ENCODE data around the gene ETS2. TPM values are rescaled to one million over a fixed set of nuclear protein-coding genes. Genes with fewer than 3 reads are reported as not detected.

ETS2 gene
- total RNA-seq, 1 donor from 2014 or later = 93.5 TPM

GRCh38 chr21:38777531-38777930 is 28.2 kb upstream of the ETS2 start:
- no peak for DNase-seq (ENCODE audit: low spot score)

GRCh38 chr21:38780879-38781278 is 24.9 kb upstream of the ETS2 start:
- DNase-seq (ENCODE audit: low spot score) = no peak

DNA sequence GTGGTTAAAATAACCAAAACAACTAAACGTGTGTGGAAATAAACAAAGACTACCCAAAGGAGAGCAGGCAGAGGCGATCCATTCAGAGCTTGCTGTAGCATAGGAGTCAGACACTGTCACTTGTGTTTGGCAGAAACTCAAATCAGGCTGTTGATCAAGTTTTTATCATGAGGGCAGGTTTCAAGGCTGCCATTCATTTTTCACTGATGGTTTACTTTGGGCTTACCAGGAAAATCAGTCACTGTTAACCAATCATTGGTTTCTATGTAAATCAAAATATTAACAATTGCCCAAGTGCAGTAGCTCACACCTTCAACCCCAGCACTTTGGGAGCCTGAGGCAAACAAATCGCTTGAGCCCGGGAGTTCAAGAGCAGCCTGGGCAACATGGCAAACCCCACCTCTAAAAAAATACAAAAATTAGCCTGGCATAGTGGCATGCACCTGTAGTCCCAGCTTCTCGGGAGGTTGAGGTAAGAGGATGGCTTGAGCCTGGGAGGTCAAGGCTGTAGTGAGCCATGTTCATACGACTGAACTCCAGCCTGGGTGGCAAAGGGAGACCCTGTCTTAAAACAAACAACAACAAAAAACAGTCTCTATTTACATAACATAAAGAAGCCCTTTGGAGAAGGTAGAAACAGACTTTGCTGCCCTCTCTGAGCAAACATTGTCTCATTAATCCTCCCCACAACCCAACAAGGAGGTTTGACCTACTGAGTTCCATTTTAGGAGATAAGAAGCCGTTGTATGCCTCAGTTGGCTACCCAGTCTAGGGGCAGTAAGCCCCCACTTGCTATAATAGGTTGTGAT is 21.1 kb upstream of the ETS2 start:
- DNase-seq (ENCODE audit: low spot score) = no peak

- no peak for DNase-seq (ENCODE audit: low spot score)
Observed at GRCh38 chr21:38785483-38785882, 20.2 kb upstream of the ETS2 start.

GRCh38 chr21:38787016-38787415 is 18.7 kb upstream of the ETS2 start:
- no peak for DNase-seq (ENCODE audit: low spot score)

- DNase-seq (ENCODE audit: low spot score) = peak; percentile 86
Observed at GRCh38 chr21:38787461-38788274, 18.1 kb upstream of the ETS2 start.

- no peak for DNase-seq (ENCODE audit: low spot score)
Observed at GRCh38 chr21:38788275-38788905, 17.3 kb upstream of the ETS2 start.

GRCh38 chr21:38789275-38789674 is 16.5 kb upstream of the ETS2 start:
- DNase-seq (ENCODE audit: low spot score) = no peak

DNA sequence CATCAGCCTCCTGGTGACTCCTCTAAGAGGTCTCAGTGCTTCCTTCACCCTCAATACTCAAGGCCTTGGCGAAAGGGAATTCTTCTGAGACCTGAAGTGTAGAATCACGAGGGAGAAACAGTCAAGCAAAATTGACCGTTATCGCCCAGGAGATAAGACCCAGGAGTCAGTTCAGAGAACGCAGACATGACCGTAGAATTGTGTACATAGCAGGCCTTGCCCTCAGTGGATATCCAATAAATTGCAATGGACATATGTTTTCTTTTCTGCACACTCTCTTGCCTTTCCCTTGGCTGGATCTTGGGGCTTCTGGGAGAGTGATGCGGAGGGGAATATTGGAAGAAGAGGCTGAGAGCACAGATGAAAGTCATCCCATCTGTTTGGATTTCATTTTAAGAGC is 15.7 kb upstream of the ETS2 start:
- no peak for DNase-seq (ENCODE audit: low spot score)

GRCh38 chr21:38790961-38791360 is 14.8 kb upstream of the ETS2 start:
- DNase-seq (ENCODE audit: low spot score) = no peak

DNA sequence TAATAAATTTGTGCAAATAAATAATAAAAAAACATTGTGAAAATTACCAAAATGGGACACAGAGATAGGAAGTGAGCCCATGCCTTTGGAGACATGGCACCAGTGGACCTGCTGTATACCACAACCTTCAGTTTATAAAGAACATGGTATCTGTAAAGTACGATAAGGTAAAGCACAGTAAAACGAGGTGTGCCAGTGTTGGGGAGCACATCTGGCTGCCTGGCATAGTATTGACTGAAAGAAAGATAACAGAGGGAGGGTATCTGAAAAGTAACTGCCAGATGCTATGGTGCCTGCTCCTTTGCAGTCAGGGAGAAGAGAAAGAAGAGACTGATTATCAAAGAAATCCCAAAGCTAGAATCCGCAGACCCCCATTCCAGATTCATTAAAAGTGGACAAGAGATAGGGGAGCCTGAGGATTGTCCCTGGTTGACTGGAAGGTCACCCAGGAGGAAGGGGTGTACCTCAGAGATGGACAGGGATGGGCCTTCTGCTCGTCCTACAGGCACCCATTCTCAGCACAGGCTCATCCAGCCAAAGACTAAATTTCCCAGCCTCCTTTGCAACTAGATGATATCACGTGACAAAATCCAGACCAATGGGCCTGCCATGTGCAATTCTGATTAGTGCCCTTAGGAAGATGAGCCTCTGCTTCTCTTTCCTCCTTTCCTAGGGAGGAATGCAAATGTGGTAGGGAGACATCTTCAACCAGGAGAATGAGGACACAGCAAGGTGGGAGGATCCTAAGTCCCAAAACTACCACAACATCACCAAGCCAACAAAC is 12.9 kb upstream of the ETS2 start:
- no peak for DNase-seq (ENCODE audit: low spot score)

GRCh38 chr21:38793926-38794713 is 11.6 kb upstream of the ETS2 start:
- no peak for DNase-seq (ENCODE audit: low spot score)

- DNase-seq (ENCODE audit: low spot score) = no peak
Observed at GRCh38 chr21:38794978-38795377, 10.8 kb upstream of the ETS2 start.

GRCh38 chr21:38795475-38795874 is 10.3 kb upstream of the ETS2 start:
- no peak for DNase-seq (ENCODE audit: low spot score)

GRCh38 chr21:38796424-38796823 is 9.3 kb upstream of the ETS2 start:
- DNase-seq (ENCODE audit: low spot score) = no peak

- no peak for DNase-seq (ENCODE audit: low spot score)
Observed at GRCh38 chr21:38797470-38797869, 8.3 kb upstream of the ETS2 start.

DNA sequence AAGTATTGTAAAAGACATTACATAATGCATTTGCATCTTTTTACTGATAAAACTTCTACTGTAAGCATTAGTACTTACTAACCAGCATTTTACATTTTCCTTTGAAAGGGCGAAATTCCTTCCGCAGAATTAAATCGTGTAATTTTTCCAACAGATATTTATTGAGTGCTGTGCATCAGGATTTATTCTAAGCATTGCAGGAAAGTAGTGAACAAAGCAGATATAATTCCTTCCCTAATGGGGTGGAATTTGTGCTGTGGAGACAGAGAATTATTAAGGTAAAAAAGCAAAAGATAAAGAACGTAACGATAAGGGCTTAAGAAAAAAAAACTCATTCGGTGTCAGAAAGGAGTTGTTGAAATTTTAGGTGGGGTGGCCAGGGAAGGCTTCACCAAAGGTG is 7.6 kb upstream of the ETS2 start:
- DNase-seq (ENCODE audit: low spot score) = no peak

DNA sequence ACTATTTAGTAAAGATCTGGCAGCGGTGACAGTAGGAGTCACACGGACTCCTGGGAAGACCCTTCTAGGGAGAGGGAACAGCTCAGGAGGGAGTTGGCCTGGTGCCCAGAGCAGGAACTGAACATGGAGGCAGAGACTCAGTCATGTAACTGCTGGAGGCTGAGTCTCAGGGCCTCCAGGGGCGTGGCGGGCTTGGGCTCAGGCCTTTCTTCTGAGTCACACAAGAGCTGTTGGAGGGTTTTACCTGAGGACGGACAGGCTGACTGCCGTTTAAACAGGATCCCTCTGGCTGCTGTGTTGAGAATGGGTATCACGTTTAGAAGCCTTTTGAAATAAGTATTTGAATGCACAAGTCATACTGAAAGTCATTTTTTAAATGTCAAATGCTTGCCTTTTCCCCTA is 7.2 kb upstream of the ETS2 start:
- DNase-seq (ENCODE audit: low spot score) = peak; percentile 60

DNA sequence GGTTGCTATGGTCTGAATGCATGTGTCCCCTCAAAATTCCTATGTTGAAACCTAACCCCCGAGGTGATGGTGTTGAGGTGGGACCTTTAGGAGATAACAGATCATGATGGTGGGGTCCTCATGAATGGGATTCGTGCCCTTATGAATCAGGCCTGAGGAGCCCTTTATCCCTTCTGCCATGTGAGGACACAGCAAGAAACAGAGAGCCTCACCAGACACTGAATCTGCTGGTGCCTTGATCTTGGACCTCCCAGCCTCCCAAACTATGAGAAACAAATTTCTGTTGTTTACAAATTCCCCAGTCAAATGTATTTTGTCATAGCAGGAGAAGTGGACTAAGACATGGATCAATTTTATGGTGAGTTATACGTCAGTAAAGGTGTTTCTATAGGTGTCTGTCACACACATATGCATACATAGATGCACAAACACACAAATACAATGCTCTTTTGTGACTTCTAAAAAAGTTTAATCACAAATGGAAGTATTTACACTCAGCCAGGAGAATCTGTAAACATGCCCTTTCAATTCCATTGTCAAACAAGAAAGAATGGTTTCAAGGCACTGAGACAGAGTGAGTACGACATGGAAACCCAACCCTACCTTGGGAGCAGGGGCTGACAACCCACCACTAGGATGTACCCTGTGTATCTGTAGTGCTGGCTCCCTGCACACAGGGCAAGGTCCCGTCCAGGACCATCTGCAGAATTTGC is 5.5 kb upstream of the ETS2 start:
- no peak for DNase-seq (ENCODE audit: low spot score)
